HEK293T (cell line): ENCODE results near the gene UQCR11.

ENCODE experiments used
- CTCF ChIA-PET: fragments of 350-600 bp; formaldehyde crosslinking; extraction: SDS; loops from one replicate; lab custom pipeline; 2021; ENCODE audit warnings: antibody characterized with exemption, inconsistent platforms; lab: Yijun Ruan, JAX
- POLR2A ChIA-PET: fragments of 350-600 bp; formaldehyde crosslinking; extraction: SDS; loops from one replicate; lab custom pipeline; 2020; ENCODE audit warnings: antibody characterized with exemption, inconsistent platforms; lab: Yijun Ruan, JAX
- DNase-seq: peaks from one replicate; pipeline ENCODE4 v3.0.0; 2012; ENCODE audit warnings: mixed read lengths; ENCODE audit errors: extremely low spot score
- ARNT ChIP-seq: fragments of 450-650 bp; IDR thresholded peaks from 2 replicates; pipeline ENCODE4 v1.6.1; 2017; ENCODE audit warnings: mild to moderate bottlenecking
- BHLHE40 ChIP-seq: fragments of 450-650 bp; IDR thresholded peaks from 2 replicates; pipeline ENCODE4 v1.6.1; 2016; ENCODE audit warnings: mild to moderate bottlenecking, moderate library complexity, borderline replicate concordance
- CTBP1 ChIP-seq: fragments of 450-650 bp; IDR thresholded peaks from 2 replicates; pipeline ENCODE4 v1.6.1; 2016; ENCODE audit warnings: borderline replicate concordance
- ELF4 ChIP-seq: fragments of 450-650 bp; IDR thresholded peaks from 2 replicates; pipeline ENCODE4 v1.6.1; 2017; ENCODE audit warnings: antibody characterized with exemption
- FOXA1 ChIP-seq: fragments of 450-650 bp; IDR thresholded peaks from 2 replicates; pipeline ENCODE4 v1.6.1; 2016; ENCODE audit warnings: mild to moderate bottlenecking
- FOXK2 ChIP-seq: fragments of 450-650 bp; IDR thresholded peaks from 2 replicates; pipeline ENCODE4 v1.6.1; 2016; ENCODE audit warnings: mild to moderate bottlenecking
- FOXM1 ChIP-seq: fragments of 450-650 bp; IDR thresholded peaks from 2 replicates; pipeline ENCODE4 v1.6.1; 2017; ENCODE audit warnings: mild to moderate bottlenecking, borderline replicate concordance
- HDGF ChIP-seq: fragments of 450-650 bp; IDR thresholded peaks from 2 replicates; pipeline ENCODE4 v1.6.1; 2017; ENCODE audit warnings: antibody characterized with exemption, borderline replicate concordance
- L3MBTL2 ChIP-seq: fragments of 450-650 bp; conservative IDR thresholded peaks from 2 replicates; pipeline ENCODE4 v1.6.1; 2016; ENCODE audit warnings: mild to moderate bottlenecking
- LEF1 ChIP-seq: fragments of 450-650 bp; IDR thresholded peaks from 2 replicates; pipeline ENCODE4 v1.6.1; 2017; ENCODE audit warnings: mild to moderate bottlenecking, borderline replicate concordance
- NFRKB ChIP-seq: fragments of 450-650 bp; IDR thresholded peaks from 2 replicates; pipeline ENCODE4 v1.6.1; 2016; ENCODE audit warnings: mild to moderate bottlenecking, moderate library complexity
- SP1 ChIP-seq: fragments of 450-650 bp; IDR thresholded peaks from 2 replicates; pipeline ENCODE4 v1.6.1; 2017
- SUZ12 ChIP-seq: fragments of 450-650 bp; IDR thresholded peaks from 2 replicates; pipeline ENCODE4 v1.6.1; 2016; ENCODE audit warnings: mild to moderate bottlenecking
- TARDBP ChIP-seq: fragments of 450-650 bp; IDR thresholded peaks from 2 replicates; pipeline ENCODE4 v1.6.1; 2016
- ZNF384 ChIP-seq: fragments of 450-650 bp; IDR thresholded peaks from 2 replicates; pipeline ENCODE4 v1.6.1; 2016
- TF ChIP-seq, protein P1 (sequence below): fragments of 450-650 bp; IDR thresholded peaks from 2 replicates; pipeline ENCODE4 v1.6.1; 2016

The UQCR11 gene

DNA sequence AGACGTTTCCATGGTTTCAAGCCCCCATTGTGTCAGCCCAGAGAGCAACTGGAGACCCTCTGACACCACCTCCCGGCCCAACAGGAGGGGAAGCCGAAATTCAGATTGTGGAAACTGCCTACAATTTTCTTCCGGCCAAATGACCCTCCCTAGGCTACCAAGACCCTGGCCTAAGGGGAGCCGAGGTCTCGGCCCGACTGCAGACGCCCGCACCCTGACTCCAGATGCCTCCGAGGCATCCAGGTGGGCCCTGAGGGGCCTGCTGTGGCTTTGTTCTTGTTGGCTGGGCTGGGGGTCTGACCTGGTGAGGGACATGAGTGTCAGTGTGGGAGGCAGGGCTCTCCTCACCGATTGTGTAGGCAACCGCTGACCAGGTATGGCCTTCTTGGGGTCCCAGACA is 46.7 kb downstream of the UQCR11 start:
- no peak for DNase-seq
- CTCF ChIA-PET = no interaction called here
- TF ChIP-seq HDGF (no peak), NFRKB (no peak), LEF1 (no peak), TARDBP (no peak), SUZ12 (no peak), ZNF384 (no peak), SP1 (no peak), BHLHE40 (no peak), FOXA1 (no peak), ELF4 (no peak)
- POLR2A ChIA-PET = interaction anchor here (2.3 kb wide), 1 partner anchor 32 kb away, joined by 7 read pairs; no protein-coding TSS in a partner anchor

DNA sequence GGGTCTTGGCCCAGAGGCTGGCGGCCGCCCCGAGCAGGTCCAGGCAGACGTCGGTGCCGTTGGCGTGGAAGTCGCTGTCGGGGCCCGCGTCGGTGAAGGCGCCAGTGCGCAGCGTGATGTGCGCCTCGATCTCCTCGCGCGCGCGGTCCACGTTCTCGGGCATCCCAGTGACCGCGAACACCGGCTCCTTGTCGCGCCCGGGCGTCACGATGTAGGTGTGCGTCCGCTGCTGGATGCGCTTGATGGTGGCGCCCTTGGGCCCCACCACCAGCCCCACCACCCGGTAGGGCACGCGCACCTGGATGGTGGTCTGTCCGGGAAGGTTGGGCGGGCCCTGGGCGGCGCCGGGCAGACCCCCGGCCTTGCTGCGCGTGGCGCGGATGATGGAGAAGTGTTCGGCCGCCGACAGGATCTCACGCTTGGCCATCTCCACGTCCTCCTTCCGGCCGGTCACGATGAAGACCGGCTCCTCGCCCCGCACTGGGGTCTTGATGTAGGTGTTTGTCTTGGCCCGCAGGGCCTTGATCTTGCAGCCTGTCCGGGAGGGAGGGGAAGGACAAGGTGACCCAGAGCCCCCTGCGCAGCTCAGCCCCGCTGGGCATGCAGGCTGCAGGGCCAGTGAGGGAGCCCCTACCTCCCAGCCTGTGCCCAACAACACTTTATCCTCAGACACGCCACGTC is 48.7 kb downstream of the UQCR11 start:
- ChIA-PET CTCF (no interaction called here), POLR2A (no interaction called here)
- no peak for DNase-seq
- no peak for TF ChIP-seq LEF1
- TF ChIP-seq ARNT = no peak
- TF ChIP-seq FOXA1 = no peak
- TF ChIP-seq BHLHE40 = no peak
- TF ChIP-seq HDGF = no peak
- TF ChIP-seq, protein P1, sequence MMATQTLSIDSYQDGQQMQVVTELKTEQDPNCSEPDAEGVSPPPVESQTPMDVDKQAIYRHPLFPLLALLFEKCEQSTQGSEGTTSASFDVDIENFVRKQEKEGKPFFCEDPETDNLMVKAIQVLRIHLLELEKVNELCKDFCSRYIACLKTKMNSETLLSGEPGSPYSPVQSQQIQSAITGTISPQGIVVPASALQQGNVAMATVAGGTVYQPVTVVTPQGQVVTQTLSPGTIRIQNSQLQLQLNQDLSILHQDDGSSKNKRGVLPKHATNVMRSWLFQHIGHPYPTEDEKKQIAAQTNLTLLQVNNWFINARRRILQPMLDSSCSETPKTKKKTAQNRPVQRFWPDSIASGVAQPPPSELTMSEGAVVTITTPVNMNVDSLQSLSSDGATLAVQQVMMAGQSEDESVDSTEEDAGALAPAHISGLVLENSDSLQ = no peak
- TF ChIP-seq SP1 = no peak
- TF ChIP-seq FOXM1 = no peak
- TF ChIP-seq CTBP1 = no peak

GRCh38 chr19:1555487-1556389 is 49.5 kb downstream of the UQCR11 start:
- TF ChIP-seq ELF4 (no peak), BHLHE40 (no peak), ZNF384 (no peak), NFRKB (no peak), L3MBTL2 (no peak), ARNT (no peak), TARDBP (no peak), HDGF (no peak), CTBP1 (no peak), SUZ12 (no peak), FOXK2 (no peak), FOXM1 (no peak), LEF1 (no peak), FOXA1 (no peak), SP1 (no peak)
- TF ChIP-seq, protein P1 = no peak
- no peak for DNase-seq
- CTCF ChIA-PET = interaction anchor here (0.6 kb wide), 1 partner anchor 10 kb away, joined by 4 read pairs; no protein-coding TSS in a partner anchor

GRCh38 chr19:1554968-1555367 is 50.3 kb downstream of the UQCR11 start:
- CTCF ChIA-PET = interaction anchor here (0.6 kb wide), 1 partner anchor 9 kb away, joined by 4 read pairs; no protein-coding TSS in a partner anchor
- POLR2A ChIA-PET = no interaction called here
- no peak for DNase-seq
- no peak for TF ChIP-seq ARNT
- TF ChIP-seq FOXA1 = no peak
- TF ChIP-seq FOXK2 = no peak
- TF ChIP-seq BHLHE40 = no peak
- no peak for TF ChIP-seq LEF1

More at GRCh38 chr19:1555487-1556389, 49.5 kb downstream of the UQCR11 start:
- POLR2A ChIA-PET = no interaction called here

DNA sequence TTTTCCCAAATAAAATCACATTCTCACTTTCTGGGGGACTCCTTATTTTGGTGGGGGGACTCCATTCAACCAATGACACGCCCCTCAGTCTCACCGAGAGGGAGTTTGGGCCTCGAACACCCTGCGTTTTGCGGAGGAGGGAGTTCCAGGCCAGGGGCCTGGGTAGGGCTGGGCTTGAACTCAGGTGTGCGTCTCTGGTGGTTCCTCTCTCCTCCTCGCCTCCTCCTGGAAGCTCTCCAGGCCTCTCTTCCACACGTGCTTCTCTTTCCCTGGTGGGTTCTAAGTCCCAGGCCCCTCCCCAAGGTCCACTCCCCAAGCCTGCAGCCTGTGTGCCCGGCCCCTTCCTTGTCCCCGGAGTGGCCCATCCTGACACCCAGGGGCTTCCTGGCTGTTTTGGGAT is 51.8 kb downstream of the UQCR11 start:
- ChIA-PET POLR2A (interaction anchor here (1.1 kb wide), 1 partner anchor 34 kb away, joined by 3 read pairs; no protein-coding TSS in a partner anchor), CTCF (no interaction called here)
- DNase-seq = no peak
- TF ChIP-seq ARNT (no peak), ZNF384 (no peak), CTBP1 (no peak), L3MBTL2 (no peak), ELF4 (no peak), FOXM1 (no peak), HDGF (no peak), SP1 (no peak), NFRKB (no peak), SUZ12 (no peak), FOXK2 (no peak), FOXA1 (no peak), BHLHE40 (no peak), TARDBP (no peak)
- TF ChIP-seq, protein P1 = no peak
